Inflammatory macrophage (primary cell): ENCODE measurements around the gene DEPDC4.
A peak's percentile ranks its signal among the peaks of the same experiment; 100 is the strongest.
"Not testable (repeated sequence)": the region's sequence is repeated elsewhere in the genome, so short reads cannot be mapped to it uniquely, and the experiment has no call there.

Experiments
- DNase-seq, 2 donors: peaks; one replicate each; pipeline ENCODE4 v3.0.0-alpha.2; 2020 to 2022

The DEPDC4 gene

GRCh38 chr12:100263131-100263530 is 3.7 kb downstream of the DEPDC4 start:
- DNase-seq = no peak

GRCh38 chr12:100258127-100258526 is 8.8 kb downstream of the DEPDC4 start:
- no peak for DNase-seq

- no peak for DNase-seq
Observed at GRCh38 chr12:100254876-100255275, 12.0 kb downstream of the DEPDC4 start.

- no peak for DNase-seq
Observed at GRCh38 chr12:100253437-100253836, 13.4 kb downstream of the DEPDC4 start.

- no peak for DNase-seq
Observed at GRCh38 chr12:100251917-100252316, 15.0 kb downstream of the DEPDC4 start.

GRCh38 chr12:100249941-100250340 is 16.9 kb downstream of the DEPDC4 start:
- peak; percentile 10 to 15 for DNase-seq

GRCh38 chr12:100248886-100249285 is 18.0 kb downstream of the DEPDC4 start:
- DNase-seq = no peak

- DNase-seq = no peak
Observed at GRCh38 chr12:100247765-100248164, 19.1 kb downstream of the DEPDC4 start.

- no peak for DNase-seq
Observed at GRCh38 chr12:100243137-100243536, 23.7 kb downstream of the DEPDC4 start.

- DNase-seq = no peak
Observed at GRCh38 chr12:100239589-100239988, 27.3 kb downstream of the DEPDC4 start.

- DNase-seq = no peak
Observed at GRCh38 chr12:100238801-100239200, 28.1 kb downstream of the DEPDC4 start.

- peak; percentile 51 to 60 for DNase-seq
Observed at GRCh38 chr12:100234591-100235304, 32.1 kb downstream of the DEPDC4 start.

- DNase-seq = no peak
Observed at GRCh38 chr12:100234166-100234565, 32.7 kb downstream of the DEPDC4 start.

GRCh38 chr12:100231873-100232272 is 35.0 kb downstream of the DEPDC4 start:
- DNase-seq = not testable (repeated sequence)

- DNase-seq = peak; percentile 44 to 45
Observed at GRCh38 chr12:100229876-100230275, 37.0 kb downstream of the DEPDC4 start.

- peak in 1 of 2 donors; percentile 11 for DNase-seq
Observed at GRCh38 chr12:100229036-100229635, 37.7 kb downstream of the DEPDC4 start.

GRCh38 chr12:100225491-100225890 is 41.4 kb downstream of the DEPDC4 start:
- DNase-seq = no peak

GRCh38 chr12:100222173-100222572 is 44.7 kb downstream of the DEPDC4 start:
- not testable (repeated sequence) for DNase-seq

- no peak for DNase-seq
Observed at GRCh38 chr12:100221523-100221922, 45.4 kb downstream of the DEPDC4 start.

- DNase-seq = no peak
Observed at GRCh38 chr12:100219328-100220109, 47.4 kb downstream of the DEPDC4 start.

GRCh38 chr12:100216337-100216736 is 50.5 kb downstream of the DEPDC4 start:
- no peak for DNase-seq

- no peak for DNase-seq
Observed at GRCh38 chr12:100215209-100215608, 51.7 kb downstream of the DEPDC4 start.

- DNase-seq = no peak
Observed at GRCh38 chr12:100214518-100214917, 52.4 kb downstream of the DEPDC4 start.
